HepG2 (cell line): ENCODE results near the gene ADSS1. TPM values are rescaled to one million over a fixed set of nuclear protein-coding genes. Genes with fewer than 3 reads are reported as not detected.

Experiments
- ARID5B ChIP-seq: IDR thresholded peaks from 2 replicates; pipeline ENCODE4 v1.4.0; 2020; ENCODE audit warnings: mild to moderate bottlenecking, missing genetic modification reagents
- BCL6 ChIP-seq: IDR thresholded peaks from 2 replicates; pipeline ENCODE4 v1.6.1; 2016; ENCODE audit warnings: missing genetic modification reagents, missing compliant biosample characterization
- DMTF1 ChIP-seq: sonication (generic); formaldehyde crosslinking; IDR thresholded peaks from 2 replicates; pipeline ENCODE4 v1.4.0; 2020; ENCODE audit warnings: mild to moderate bottlenecking, missing genetic modification reagents
- GLI4 ChIP-seq: sonication (generic); formaldehyde crosslinking; IDR thresholded peaks from 2 replicates; pipeline ENCODE4 v1.5.1; 2020; ENCODE audit warnings: missing genetic modification reagents, mild to moderate bottlenecking, moderate library complexity, borderline replicate concordance
- NFKB2 ChIP-seq: sonication (generic); formaldehyde crosslinking; IDR thresholded peaks from 2 replicates; pipeline ENCODE4 v1.4.0; 2020; ENCODE audit warnings: missing genetic modification reagents, borderline replicate concordance
- NFRKB ChIP-seq: fragments of 450-650 bp; IDR thresholded peaks from 2 replicates; pipeline ENCODE4 v1.6.1; 2017
- SPEN ChIP-seq: sonication (generic); formaldehyde crosslinking; IDR thresholded peaks from 2 replicates; pipeline ENCODE4 v1.5.1; 2020; ENCODE audit warnings: low read depth, mild to moderate bottlenecking, missing genetic modification reagents
- TFDP2 ChIP-seq: sonication (generic); formaldehyde crosslinking; IDR thresholded peaks from 2 replicates; pipeline ENCODE4 v1.4.0; 2020; ENCODE audit warnings: missing genetic modification reagents
- ZBTB33 ChIP-seq: sonication (generic); formaldehyde crosslinking; IDR thresholded peaks from 2 replicates; pipeline ENCODE4 v1.4.0; 2020; ENCODE audit warnings: missing genetic modification reagents
- ZBTB38 ChIP-seq: sonication (generic); formaldehyde crosslinking; IDR thresholded peaks from 2 replicates; pipeline ENCODE4 v1.5.1; 2020; ENCODE audit warnings: mild to moderate bottlenecking, missing genetic modification reagents
- ZNF10 ChIP-seq: sonication (generic); formaldehyde crosslinking; IDR thresholded peaks from 2 replicates; pipeline ENCODE4 v1.4.0; 2020; ENCODE audit warnings: mild to moderate bottlenecking, low read depth, missing genetic modification reagents, borderline replicate concordance
- ZNF644 ChIP-seq: IDR thresholded peaks from 2 replicates; pipeline ENCODE4 v1.6.1; 2016; ENCODE audit warnings: low read depth
- polyA plus RNA-seq, 8 experiments: library from polyadenylated mRNA; depleted of rRNA in 3 of 8; stranded (reverse) in 7 of 8; unstranded in 1 of 8; fragments of >200 nt; fragmentation: Illumina TruSeq in 4 of 8; extraction: Trizol in 4 of 8; gene quantifications; 2 replicates each; pipeline versions ENCODE4 v1.2.1 to v1.2.3, GENCODE V29; 2011 to 2016; ENCODE audit warnings: low read depth in 4 of 8, missing spikeins in 1 of 8, mixed read lengths in 1 of 8; ENCODE audit not compliant: insufficient read depth in 1 of 8
- total RNA-seq, 5 experiments: library from RNA; depleted of rRNA; stranded (reverse); fragments of >200 nt; fragmentation: Illumina TruSeq; extraction: Trizol; gene quantifications; 2 replicates each; pipeline ENCODE4 v1.2.3, GENCODE V29; 2016; ENCODE audit warnings: low read depth in 1 of 5
- TF ChIP-seq, protein P1 (sequence below): sonication (generic); formaldehyde crosslinking; IDR thresholded peaks from 2 replicates; pipeline ENCODE4 v1.5.0; 2020; ENCODE audit warnings: missing genetic modification reagents
- TF ChIP-seq, protein P2 (sequence below): sonication (generic); formaldehyde crosslinking; IDR thresholded peaks from 2 replicates; pipeline ENCODE4 v1.4.0; 2020; ENCODE audit warnings: missing genetic modification reagents

ADSS1 gene
- total and polyA plus RNA-seq, 2 of the 13 experiments (the other 11 are each of a cell fraction or from before 2014, with no cell fraction given), result 1.0 to 36.7 TPM

DNA sequence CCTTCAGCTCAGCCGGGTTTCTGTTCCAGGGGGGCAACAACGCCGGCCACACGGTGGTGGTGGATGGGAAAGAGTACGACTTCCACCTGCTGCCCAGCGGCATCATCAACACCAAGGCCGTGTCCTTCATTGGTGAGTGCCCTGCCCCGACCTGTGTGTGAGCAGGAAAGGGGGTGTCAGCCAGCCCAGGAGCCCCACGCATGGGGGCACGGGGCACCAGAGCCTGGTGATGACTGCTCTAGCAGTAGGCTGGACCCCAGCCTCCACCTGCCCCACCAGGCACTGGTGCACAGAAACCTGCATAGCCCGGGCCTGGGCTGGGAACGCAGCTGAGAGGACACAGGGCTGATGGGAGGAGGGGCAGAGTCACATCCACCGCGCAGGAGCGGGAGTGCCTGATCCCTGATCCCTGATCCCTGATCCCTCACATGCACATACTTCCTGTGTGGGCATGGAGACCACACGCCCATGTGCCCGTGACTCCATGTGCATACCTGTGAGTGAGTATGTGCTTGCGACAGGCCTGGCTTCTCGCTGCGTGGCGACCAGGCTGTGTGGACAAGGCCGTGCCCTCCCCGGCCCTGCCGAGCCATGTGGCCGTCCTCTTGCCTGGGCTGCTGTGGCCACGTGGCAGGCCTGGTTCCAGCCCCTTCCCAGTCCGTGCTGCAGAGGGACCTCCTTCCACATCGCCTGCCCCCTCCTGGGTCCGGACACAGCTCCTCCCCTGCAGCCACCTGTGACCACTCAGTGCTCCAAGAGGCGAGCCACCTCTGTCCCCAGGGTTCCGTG lies 11.2 kb downstream of the ADSS1 start (continued):
- TF ChIP-seq ARID5B, result peak; percentile 75; the same call in 1 of the 2 replicates
- peak; percentile 91 for TF ChIP-seq SPEN (CRISPR knock-in tag)
- TF ChIP-seq DMTF1 (CRISPR knock-in tag), result no peak
- TF ChIP-seq ZBTB38 (CRISPR knock-in tag), result peak; percentile 99
- TF ChIP-seq, protein P1, sequence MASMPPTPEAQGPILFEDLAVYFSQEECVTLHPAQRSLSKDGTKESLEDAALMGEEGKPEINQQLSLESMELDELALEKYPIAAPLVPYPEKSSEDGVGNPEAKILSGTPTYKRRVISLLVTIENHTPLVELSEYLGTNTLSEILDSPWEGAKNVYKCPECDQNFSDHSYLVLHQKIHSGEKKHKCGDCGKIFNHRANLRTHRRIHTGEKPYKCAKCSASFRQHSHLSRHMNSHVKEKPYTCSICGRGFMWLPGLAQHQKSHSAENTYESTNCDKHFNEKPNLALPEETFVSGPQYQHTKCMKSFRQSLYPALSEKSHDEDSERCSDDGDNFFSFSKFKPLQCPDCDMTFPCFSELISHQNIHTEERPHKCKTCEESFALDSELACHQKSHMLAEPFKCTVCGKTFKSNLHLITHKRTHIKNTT (CRISPR knock-in tag), result no peak
- TF ChIP-seq, protein P2, sequence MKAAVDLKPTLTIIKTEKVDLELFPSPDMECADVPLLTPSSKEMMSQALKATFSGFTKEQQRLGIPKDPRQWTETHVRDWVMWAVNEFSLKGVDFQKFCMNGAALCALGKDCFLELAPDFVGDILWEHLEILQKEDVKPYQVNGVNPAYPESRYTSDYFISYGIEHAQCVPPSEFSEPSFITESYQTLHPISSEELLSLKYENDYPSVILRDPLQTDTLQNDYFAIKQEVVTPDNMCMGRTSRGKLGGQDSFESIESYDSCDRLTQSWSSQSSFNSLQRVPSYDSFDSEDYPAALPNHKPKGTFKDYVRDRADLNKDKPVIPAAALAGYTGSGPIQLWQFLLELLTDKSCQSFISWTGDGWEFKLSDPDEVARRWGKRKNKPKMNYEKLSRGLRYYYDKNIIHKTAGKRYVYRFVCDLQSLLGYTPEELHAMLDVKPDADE (CRISPR knock-in tag), result no peak
- TF ChIP-seq ZNF10 (CRISPR knock-in tag), result 0 out of 2 replicates have a peak, but pooled peaks have one; percentile 90
- peak; percentile 41; the same call in 1 of the 2 replicates for TF ChIP-seq BCL6 (CRISPR knock-in tag)
- no peak for TF ChIP-seq ZNF644 (CRISPR knock-in tag)
- no peak for TF ChIP-seq NFRKB
- peak; percentile 78 for TF ChIP-seq ZBTB33
- TF ChIP-seq NFKB2 (CRISPR knock-in tag), result peak; percentile 22; the same call in 1 of the 2 replicates
- TF ChIP-seq TFDP2 (CRISPR knock-in tag), result peak; percentile 68
- 0 out of 2 replicates have a peak, but pooled peaks have one; percentile 47 for TF ChIP-seq GLI4 (CRISPR knock-in tag)
